ENCODE results near the gene SLC13A3. TPM values are rescaled to one million over a fixed set of nuclear protein-coding genes. Genes with fewer than 3 reads are reported as not detected.

SLC13A3 gene
- total and polyA plus RNA-seq, 2 donors (not counting 3 experiments of a cell fraction or from before 2014, with no cell fraction given), result 0.11 to 0.40 TPM

GRCh38 chr20:46657137-46657536, 5.9 kb upstream of the SLC13A3 start:
- Histone ChIP-seq H3K79me2 (ENCODE audit: control insufficient read depth, insufficient read depth, low read length) (no peaks in the 10 kb centered on the region), H3K4me2 (ENCODE audit: insufficient read depth, low read length) (no peak overlapping the region), H3K9ac (replicated peaks; ENCODE audit: extremely low read depth, insufficient read depth, low read length) (no peak overlapping the region), H4K20me1 (replicated peaks; ENCODE audit: control insufficient read depth, extremely low read depth, insufficient read depth, low read length) (no peaks in the 10 kb centered on the region), H3K27me3 (ENCODE audit: control insufficient read depth in 2 of 2, insufficient read depth in 2 of 2, low read length in 2 of 2) (no peaks in the 10 kb centered on the region), H3K36me3 (ENCODE audit: control insufficient read depth in 2 of 2, extremely low read depth in 1 of 2, insufficient read depth in 2 of 2, low read length in 2 of 2) (no peaks in the 10 kb centered on the region), H3K4me3 (replicated peaks in 1 of 3; ENCODE audit: insufficient read depth in 1 of 3, low read depth in 1 of 3, low read length in 3 of 3) (no peak overlapping the region), H3K9me1 (replicated peaks; ENCODE audit: control insufficient read depth, extremely low read depth, insufficient read depth, low read length) (no peaks in the 10 kb centered on the region), H3K27ac (ENCODE audit: insufficient read depth, low read depth, low read length) (no peak overlapping the region), H3K4me1 (ENCODE audit: control insufficient read depth, extremely low read depth, insufficient read depth, low read length) (no peaks in the 10 kb centered on the region), H3K9me3 (replicated peaks; ENCODE audit: control insufficient read depth, insufficient read depth, low read length) (no peaks in the 10 kb centered on the region), H2AFZ (ENCODE audit: low read depth, low read length) (no peak overlapping the region)
- dilution Hi-C loops (cut with MboI; ENCODE audit: extremely low pct_ligation_motif_present, low sequenced_read_pairs) (no loop called here), intact Hi-C loops (cut with micrococcal nuclease) (no loop called here)
- TF ChIP-seq POLR2A (IDR thresholded peaks at IDR 0.05; ENCODE audit: low read depth, low read length) (no peak), MAX (IDR thresholded peaks at IDR 0.05; ENCODE audit: insufficient read depth, insufficient read length) (no peak), MYC (IDR thresholded peaks at IDR 0.05; ENCODE audit: low read depth, low read length) (no peak), FOS (IDR thresholded peaks at IDR 0.05; ENCODE audit: borderline replicate concordance, insufficient read depth, low read length) (no peak), JUN (IDR thresholded peaks at IDR 0.05; ENCODE audit: borderline replicate concordance, insufficient read depth, insufficient read length, low read depth) (no peak), CTCF (IDR thresholded peaks at IDR 0.05; ENCODE audit: extremely low read depth in 1 of 2, insufficient read depth in 1 of 2, low read depth in 1 of 2, low read length in 2 of 2) (no peak), POLR2AphosphoS5 (IDR thresholded peaks at IDR 0.05; ENCODE audit: insufficient read depth, low read depth, low read length) (no peak), EZH2 (IDR thresholded peaks at IDR 0.05; ENCODE audit: borderline replicate concordance, low read depth, low read length, severe bottlenecking) (no peak), GATA2 (IDR thresholded peaks at IDR 0.05; ENCODE audit: insufficient read depth, insufficient read length, low read depth, low read length) (no peak)
- ChIA-PET POLR2A (no interaction called here), CTCF (no interaction called here)
- DNase-seq (ENCODE audit: low read depth, low spot score), result no peak
- no TSS peak for BruUV-seq (replicated peaks)
- FAIRE-seq, result no peak
